Stimulated activated CD8-positive, alpha-beta memory T cell treated with anti-CD3 and anti-CD28 coated beads, Interleukin-2, amount 100 ng/mL, for 1 hour (primary cell): ENCODE measurements around the gene CBL.
A peak's percentile ranks its signal among the peaks of the same experiment; 100 is the strongest.

Experiments used
- DNase-seq, 2 donors: peaks; one replicate each; pipeline ENCODE4 v3.0.0-alpha.2; 2020; ENCODE audit warnings: low read depth in 2 of 2

CBL gene

DNA sequence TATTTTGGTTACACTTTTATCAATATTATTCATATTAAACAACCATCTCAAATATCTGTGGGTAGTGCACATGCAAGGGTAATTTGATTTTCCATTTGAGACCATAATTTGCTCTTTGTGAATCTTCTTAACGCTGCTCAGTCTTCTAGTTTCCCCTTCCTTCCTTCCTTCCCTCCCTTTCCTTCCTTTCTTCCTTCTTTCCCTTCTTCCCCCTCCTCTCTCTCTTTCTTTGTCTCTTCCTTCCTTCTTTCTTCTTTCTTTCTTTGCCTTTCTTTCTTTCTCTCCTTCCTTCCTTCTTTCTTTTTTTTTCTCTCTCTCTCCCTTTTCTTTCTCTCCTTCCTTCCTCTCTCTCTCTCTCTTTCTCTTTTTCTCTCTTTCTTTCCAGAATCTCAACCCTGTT, 124.1 kb downstream of the CBL start:
- no peak for DNase-seq

DNA sequence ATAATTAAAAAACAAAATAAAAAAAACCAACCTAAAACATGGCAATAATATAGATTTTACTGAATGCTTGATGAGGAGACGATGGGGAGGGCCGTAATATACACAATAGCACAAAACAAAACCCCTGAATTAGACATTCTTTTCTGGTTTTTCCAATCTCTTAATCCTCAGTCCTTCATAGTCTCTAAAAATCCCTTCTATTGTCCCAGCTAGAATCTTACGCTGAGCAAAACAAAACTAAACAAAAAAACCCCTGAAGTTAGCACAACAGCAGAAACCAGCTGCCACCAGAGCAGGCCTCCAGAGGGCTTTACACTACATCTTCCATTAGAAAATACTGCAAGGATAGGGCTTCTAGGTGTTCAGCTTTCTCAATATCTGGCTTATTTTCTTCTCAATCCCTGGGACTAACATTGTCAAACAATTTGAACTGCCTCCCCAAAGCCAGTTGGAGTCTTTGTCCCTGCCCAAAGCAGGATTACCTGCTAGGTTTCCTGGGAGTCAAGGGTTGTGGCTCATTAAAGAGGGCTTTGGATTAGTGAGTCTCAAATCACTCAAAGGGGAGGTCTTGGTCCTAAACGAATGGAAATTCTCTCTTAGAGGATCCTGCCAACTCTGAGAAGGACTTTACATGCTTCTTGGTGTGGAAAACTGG, 126.1 kb downstream of the CBL start:
- DNase-seq: no peak

DNA sequence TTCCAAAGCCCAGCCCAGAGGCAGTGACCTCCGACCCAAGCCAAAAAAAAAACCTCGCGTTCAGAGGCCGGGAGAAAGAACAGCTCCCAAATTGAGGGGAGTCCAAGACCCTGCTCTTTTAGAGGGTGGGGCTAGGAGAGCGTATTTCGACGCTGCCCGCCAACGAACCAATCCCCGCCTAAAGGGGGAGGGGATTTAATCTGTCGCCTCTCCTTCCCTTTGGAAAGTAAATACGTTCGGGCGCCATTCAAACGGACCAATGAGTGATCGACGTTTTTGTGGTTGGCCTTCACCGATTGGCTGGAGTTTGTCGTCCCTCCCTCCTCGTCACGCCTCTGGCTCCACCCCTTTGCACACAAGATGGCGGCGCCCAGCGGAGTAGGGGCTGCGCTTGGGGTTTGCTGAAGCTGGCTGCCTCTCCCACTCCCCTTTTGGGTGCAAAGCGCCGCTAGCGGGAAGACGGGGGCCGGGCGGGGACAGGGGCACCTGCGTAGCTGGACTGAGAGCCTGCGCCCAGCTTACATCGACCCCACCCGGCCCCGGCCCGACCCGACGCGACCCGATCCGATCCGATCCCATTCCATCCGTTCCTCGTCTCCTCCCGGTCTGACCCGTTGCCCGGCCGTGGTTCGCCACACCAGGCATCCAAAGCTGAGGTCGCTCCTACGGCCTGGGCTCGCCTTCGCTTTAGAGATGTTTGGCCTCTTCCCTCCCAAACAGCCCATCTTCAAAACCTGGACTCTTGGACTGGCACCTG, 128.2 kb downstream of the CBL start, which contains the start of gene RNF26:
Gene RNF26, plus strand, starts transcription at position 354 of the 757 bp plus-strand sequence. CDS start 596 bp downstream, outside the sequence.
- peak; percentile 87 to 89 for DNase-seq

DNA sequence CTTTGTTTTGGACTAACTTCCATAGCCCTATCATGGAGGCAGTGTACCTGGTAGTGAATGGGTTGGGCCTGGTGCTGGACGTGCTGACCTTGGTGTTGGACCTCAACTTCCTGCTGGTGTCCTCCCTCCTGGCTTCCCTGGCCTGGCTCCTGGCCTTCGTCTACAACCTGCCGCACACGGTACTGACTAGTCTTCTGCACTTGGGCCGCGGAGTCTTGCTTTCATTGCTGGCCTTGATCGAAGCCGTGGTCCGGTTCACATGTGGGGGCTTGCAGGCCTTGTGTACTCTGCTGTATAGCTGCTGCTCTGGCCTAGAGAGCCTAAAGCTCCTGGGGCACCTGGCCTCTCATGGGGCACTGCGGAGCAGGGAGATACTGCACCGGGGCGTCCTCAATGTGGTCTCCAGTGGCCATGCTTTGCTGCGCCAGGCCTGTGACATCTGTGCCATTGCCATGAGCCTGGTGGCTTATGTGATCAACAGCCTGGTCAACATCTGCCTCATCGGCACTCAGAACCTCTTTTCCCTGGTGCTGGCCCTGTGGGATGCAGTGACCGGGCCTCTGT, 129.0 kb downstream of the CBL start:
- DNase-seq: no peak

DNA sequence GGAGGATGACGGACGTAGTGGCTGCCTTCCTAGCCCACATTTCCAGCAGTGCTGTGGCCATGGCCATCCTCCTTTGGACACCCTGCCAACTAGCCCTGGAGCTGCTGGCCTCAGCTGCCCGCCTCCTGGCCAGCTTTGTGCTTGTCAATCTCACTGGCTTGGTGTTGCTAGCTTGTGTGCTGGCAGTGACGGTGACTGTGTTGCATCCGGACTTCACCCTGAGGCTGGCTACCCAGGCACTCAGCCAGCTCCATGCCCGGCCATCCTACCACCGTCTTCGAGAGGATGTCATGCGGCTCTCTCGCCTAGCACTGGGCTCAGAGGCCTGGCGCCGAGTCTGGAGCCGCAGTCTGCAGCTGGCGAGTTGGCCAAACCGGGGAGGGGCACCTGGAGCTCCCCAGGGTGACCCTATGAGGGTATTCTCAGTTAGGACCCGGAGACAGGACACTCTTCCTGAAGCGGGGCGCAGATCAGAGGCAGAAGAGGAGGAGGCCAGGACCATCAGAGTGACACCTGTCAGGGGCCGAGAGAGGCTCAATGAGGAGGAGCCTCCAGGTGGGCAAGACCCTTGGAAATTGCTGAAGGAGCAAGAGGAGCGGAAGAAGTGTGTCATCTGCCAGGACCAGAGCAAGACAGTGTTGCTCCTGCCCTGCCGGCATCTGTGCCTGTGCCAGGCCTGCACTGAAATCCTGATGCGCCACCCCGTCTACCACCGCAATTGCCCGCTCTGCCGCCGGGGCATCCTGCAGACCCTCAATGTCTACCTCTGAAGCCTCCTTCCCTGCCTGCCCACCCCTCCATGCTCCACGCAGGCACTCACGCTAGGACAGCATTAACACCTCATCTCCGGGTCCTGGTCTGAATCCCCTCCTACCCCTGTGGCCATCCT, 129.8 kb downstream of the CBL start:
- no peak for DNase-seq

DNA sequence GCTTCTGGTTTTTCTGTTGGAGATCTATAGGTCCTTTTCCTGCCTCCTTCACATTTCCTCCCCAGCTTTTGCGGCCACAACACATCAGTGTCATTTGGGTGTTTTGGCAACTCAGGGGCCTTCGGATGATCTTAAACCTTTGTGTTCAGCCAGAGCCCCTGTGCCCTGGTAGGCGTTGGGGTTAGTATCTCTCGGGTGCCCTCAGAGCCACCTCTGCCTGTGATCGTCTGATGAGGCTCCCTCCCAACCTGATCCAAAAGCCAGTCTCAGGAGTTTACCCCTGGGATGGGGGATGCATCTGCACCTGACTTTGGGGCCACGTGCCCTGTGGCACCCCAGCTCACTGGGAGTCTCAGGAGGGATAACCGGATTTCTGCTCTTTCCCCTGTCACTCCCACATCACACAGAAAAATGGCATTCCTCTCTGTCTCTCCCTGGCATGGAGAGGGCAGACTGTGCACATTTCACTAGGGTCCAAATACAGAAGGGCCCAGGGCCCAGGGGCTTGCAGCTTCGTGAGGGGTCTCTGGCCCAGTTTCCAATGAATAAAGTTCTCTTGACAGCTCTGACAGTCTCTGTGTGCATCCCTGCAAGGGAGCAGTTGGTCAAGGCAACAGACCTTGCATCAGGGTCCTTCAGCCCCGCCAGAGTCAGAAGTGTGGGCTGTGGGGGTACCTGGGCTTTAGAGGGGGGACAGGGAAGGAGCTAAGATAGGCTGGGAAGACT, 130.8 kb downstream of the CBL start:
- no peak for DNase-seq

- DNase-seq: no peak
Measured at GRCh38 chr11:119337581-119338317, 131.6 kb downstream of the CBL start.

- peak; percentile 17 to 34 for DNase-seq
Measured at GRCh38 chr11:119338318-119338890, 132.3 kb downstream of the CBL start.

DNA sequence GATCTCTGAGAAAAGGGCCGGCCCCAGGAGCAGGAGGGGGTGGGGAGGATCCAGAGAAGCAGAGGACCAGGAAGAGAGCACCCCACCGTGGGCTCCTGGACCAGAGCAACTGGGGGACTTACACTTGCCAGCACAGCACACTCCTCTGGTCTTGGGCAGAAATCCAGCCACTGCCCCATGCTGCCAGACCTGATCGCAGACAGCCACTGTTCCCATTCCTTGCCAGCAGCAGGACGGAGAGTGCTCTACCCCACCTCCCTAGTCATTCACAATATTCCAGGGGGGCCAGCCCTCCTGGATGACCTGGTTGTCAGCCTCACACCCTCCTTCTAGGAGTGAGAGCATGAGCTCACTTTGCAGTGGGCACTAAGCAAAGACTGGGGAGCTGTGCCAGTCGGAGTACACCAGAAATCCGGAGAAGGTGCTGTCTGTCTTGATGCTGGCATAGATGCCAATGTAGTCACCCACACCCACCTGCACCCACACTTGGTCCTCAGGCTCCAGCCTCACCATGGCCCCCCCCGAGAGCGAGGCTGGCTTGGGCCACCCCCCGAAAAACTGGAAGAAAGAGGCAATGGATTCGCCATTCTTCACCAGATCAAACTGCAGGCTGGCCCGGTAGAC, 132.9 kb downstream of the CBL start:
- DNase-seq: no peak

- no peak for DNase-seq
Measured at GRCh38 chr11:119339589-119340334, 133.6 kb downstream of the CBL start.

GRCh38 chr11:119340335-119341221, 134.4 kb downstream of the CBL start, which contains the start of gene C1QTNF5:
TSS of gene C1QTNF5 (minus strand) at chr11:119340883. CDS start at chr11:119340397, 486 bp downstream.
- no peak for DNase-seq

DNA sequence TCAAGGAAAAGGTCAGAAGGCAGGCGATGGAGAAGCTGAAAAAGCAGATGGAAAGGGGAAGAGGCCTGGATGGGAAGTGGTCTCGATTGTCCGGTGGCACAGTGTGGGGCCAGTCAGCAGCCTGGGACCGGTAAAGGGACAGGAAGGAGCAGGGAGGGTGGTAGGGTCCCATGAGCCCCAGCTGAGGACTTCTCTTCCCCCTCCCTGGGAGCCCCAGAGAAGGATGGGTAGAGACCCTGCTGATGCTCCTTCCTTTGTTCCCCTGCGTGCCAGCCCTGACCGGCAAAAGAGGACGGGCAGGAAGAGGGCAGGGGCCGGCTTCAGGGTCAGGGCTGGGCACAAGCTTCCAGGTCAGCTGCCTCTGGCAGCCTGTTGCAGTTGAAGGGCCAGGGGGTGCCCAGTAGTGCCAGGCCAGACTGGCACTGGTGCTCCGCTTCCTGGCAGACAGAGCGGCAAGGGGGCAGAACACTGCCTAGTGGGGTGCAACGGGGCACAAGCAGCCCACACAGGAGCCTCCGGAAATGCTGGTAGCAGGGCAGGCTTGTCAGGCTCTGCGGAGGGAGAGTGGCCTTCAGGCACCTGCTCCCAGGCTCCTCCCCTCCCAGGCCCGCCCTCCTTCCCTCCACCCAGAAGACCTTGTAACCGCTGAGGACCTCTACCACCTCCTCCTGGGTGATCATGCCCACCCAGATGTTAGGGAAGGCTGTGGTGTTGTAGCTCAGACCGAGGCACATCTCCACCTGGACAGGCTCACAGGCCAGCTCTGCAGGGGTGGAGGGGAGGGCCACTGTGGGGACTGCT, 135.3 kb downstream of the CBL start:
- DNase-seq: no peak

GRCh38 chr11:119342023-119342300, 135.8 kb downstream of the CBL start:
- DNase-seq: no peak

DNA sequence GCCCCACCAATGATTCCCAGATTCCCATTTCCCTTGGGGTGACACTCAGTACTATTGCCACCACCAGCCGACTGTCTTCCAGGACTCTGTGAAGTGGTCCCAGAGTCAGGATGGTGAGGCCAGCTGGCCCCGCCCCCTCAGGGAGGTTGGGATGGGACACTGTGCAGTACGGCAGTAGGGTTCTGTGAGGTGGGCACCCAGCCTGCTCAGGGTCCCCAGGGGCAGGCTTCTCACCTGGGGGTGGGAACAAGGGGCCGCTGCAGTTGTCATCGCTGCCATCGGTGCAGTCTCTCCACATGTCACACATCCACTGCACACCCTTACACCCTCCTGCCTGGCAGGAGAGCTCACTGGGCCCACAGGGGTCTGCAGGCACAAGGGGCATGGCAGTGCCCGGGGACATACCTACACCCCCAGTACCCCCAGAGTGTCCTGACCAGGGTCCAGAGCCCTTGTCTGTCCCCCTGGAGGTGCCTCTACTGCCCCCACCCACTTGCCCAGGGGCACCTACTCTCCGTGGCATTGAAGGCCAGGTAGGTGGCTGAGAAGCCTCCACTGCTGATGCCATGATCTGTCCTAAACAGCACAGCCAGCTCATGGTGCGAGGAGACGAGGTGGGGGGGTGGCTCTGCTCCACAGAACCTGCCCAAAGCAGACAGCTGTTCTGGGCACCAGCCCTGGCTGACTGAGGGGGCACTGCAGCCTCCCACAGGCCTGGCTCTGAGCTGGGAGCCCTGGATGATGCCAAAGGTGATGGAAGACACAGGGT, 136.4 kb downstream of the CBL start:
- DNase-seq: no peak

DNA sequence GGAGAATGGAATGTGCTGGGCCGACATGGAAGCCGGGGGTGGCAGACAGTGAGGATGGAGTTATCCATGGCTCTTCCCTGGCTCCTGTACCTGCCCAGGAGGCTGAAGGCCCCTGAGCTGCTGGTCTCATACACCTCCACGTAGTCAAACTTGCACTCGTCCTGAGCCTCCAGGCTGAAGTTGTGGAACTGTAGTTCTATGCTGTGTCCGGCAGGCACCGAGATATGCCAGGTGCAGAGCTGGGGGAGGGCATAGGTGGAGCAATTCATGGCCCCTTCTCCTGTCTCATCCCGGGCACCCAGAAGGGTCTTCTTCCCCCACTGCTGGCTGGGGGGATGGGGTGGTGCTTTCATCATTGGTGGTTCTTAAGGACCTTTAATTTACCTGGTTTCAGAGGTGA, 137.6 kb downstream of the CBL start:
- no peak for DNase-seq

DNA sequence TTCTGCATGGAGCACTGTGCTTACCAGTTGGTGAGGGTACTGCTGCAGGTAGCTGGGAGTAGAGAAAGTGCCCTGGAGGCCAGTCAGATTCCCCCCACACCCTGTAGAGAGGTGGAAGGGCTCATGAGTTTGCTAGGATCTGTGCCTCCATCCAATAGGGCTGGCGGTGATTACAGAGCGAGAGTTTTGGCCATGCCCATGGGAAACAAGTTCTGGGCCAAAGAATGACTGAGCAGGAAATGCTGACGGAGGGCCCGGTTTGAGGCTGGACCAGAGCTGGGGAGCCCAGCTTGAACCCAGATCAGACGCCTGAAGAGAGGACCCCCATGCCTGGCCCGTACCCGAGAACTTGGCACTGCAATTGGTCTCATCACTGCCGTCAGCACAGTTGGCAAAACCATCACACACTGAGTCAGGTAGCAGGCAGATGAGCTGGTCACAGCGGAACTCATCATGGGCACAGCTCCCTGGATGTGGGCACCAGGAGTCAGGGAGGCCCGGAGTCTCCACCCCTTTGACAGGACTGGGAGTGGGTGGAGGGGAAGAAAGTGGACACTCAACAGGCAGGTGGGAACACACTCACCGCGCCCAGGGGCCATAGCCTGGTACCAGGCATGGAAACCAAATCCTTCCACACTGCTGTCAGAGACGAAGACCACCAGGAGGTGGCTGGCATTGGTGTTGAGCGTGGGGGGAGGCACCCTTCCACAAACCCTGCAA, 138.3 kb downstream of the CBL start:
- no peak for DNase-seq
